Measurements from ENCODE around the gene CDK6. TPM values are rescaled to one million over a fixed set of nuclear protein-coding genes. Genes with fewer than 3 reads are reported as not detected.

Gene CDK6
- total RNA-seq, 1 experiment from 2014 or later, result 41.4 TPM

- TF ChIP-seq TCF7L2 (IDR thresholded peaks at IDR 0.05; ENCODE audit: borderline replicate concordance, extremely low read depth, insufficient read depth, insufficient read length), result no peak
- no peak for TF ChIP-seq EZH2 (IDR thresholded peaks at IDR 0.05)
- TF ChIP-seq, protein P1, sequence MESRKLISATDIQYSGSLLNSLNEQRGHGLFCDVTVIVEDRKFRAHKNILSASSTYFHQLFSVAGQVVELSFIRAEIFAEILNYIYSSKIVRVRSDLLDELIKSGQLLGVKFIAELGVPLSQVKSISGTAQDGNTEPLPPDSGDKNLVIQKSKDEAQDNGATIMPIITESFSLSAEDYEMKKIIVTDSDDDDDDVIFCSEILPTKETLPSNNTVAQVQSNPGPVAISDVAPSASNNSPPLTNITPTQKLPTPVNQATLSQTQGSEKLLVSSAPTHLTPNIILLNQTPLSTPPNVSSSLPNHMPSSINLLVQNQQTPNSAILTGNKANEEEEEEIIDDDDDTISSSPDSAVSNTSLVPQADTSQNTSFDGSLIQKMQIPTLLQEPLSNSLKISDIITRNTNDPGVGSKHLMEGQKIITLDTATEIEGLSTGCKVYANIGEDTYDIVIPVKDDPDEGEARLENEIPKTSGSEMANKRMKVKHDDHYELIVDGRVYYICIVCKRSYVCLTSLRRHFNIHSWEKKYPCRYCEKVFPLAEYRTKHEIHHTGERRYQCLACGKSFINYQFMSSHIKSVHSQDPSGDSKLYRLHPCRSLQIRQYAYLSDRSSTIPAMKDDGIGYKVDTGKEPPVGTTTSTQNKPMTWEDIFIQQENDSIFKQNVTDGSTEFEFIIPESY (IDR thresholded peaks at IDR 0.05; ENCODE audit: extremely low read depth, insufficient replicate concordance, low read length), result no peak
- no peak for TF ChIP-seq POLR2A (IDR thresholded peaks at IDR 0.05; ENCODE audit: borderline replicate concordance, extremely low read depth, insufficient read depth, insufficient read length)
- no peak for TF ChIP-seq JUND (IDR thresholded peaks at IDR 0.05)
- TF ChIP-seq ZFX (IDR thresholded peaks at IDR 0.05), result no peak
- TF ChIP-seq SRF (IDR thresholded peaks at IDR 0.05; ENCODE audit: low read depth), result no peak
- no peak for TF ChIP-seq ATF3 (IDR thresholded peaks at IDR 0.05)
- no peak for TF ChIP-seq FOSL1 (IDR thresholded peaks at IDR 0.05; ENCODE audit: low read depth)
- no peak for TF ChIP-seq POLR2AphosphoS5 (IDR thresholded peaks at IDR 0.05; ENCODE audit: low read depth, low read length)
- DNase-seq (ENCODE audit: low read depth, low spot score), result no peak
- no peak for ATAC-seq
- H3K27ac ChIP-seq (ENCODE audit: low read depth, low read length), result no peak overlapping the region
- POLR2A ChIA-PET, result no interaction called here
- no peaks in the 10 kb centered on the region for H3K9me3 ChIP-seq (ENCODE audit: control insufficient read depth in 1 of 2, insufficient read depth in 1 of 2, low read depth in 1 of 2, low read length in 2 of 2)
- peaks cover 10% of the 10 kb centered on the region; the same call in 1 of the 2 replicates for H3K79me2 ChIP-seq (ENCODE audit: insufficient read depth, low read length)
- H3K4me2 ChIP-seq (ENCODE audit: low read length), result no peak overlapping the region
- no peaks in the 10 kb centered on the region for H3K36me3 ChIP-seq (ENCODE audit: control insufficient read depth in 1 of 2, insufficient read depth in 2 of 2, low read length in 2 of 2)
- no peak overlapping the region for H3K4me3 ChIP-seq (replicated peaks in 1 of 2; ENCODE audit: low read depth in 1 of 2, low read length in 2 of 2)
- BruUV-seq (replicated peaks), result no TSS peak
- CTCF ChIA-PET, result no interaction called here
- no peak overlapping the region for H3K9ac ChIP-seq (ENCODE audit: low read length)
- H2AFZ ChIP-seq (ENCODE audit: low read depth, low read length, poor library complexity, severe bottlenecking), result no peak overlapping the region
- RAD21 ChIA-PET (ENCODE audit: low non-redundant PET in 1 of 2, low total read pairs in 2 of 2, uncharacterized antibody in 2 of 2, unreplicated experiment in 2 of 2), result no interaction called here
- H4K20me1 ChIP-seq (ENCODE audit: insufficient read depth), result no peaks in the 10 kb centered on the region
- no peaks in the 10 kb centered on the region for H3K9me2 ChIP-seq (ENCODE audit: insufficient read depth)
- H3K4me1 ChIP-seq (ENCODE audit: control insufficient read depth in 1 of 2, insufficient read depth in 2 of 2, low read length in 2 of 2), result peaks cover 0 to 3% of the 10 kb centered on the region in 2 experiments; a peak in 1 of 4 replicates
- no peaks in the 10 kb centered on the region for H3K27me3 ChIP-seq (ENCODE audit: insufficient read depth, low read length)
- intact Hi-C loops (cut with micrococcal nuclease), result no loop called here
Observed at GRCh38 chr7:92668564-92668963, 167.8 kb downstream of the CDK6 start.

Measured in HCT116 (cell line).